ENCODE measurements around the gene TRIM71.
"Not testable (repeated sequence)": the region's sequence is repeated elsewhere in the genome, so short reads cannot be mapped to it uniquely, and the experiment has no call there.

DNA sequence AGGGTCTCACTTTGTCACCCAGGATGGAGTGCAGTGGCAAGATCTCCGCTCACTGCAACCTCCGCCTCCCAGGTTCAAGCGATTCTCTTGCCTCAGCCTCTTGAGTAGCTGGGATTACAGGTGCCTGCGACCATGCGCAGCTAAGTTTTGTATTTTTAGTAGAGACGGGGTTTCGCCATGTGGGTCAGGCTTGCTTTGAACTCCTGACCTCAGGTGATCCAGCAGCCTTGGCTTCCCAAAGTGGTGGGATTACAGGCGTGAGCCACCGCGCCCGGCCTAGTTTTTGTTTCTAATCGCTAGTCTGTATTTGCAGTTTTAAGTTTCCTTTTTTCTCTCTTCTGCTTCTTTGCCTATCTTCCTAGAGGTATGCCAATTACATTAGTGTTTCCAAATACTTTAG is 127.8 kb downstream of the TRIM71 start:
- TF ChIP-seq POLR2A (IDR thresholded peaks at IDR 0.05); EP300 (IDR thresholded peaks at IDR 0.05; ENCODE audit: low read depth); POLR2AphosphoS5 (IDR thresholded peaks at IDR 0.05): not testable (repeated sequence)
- TF ChIP-seq, protein P1, sequence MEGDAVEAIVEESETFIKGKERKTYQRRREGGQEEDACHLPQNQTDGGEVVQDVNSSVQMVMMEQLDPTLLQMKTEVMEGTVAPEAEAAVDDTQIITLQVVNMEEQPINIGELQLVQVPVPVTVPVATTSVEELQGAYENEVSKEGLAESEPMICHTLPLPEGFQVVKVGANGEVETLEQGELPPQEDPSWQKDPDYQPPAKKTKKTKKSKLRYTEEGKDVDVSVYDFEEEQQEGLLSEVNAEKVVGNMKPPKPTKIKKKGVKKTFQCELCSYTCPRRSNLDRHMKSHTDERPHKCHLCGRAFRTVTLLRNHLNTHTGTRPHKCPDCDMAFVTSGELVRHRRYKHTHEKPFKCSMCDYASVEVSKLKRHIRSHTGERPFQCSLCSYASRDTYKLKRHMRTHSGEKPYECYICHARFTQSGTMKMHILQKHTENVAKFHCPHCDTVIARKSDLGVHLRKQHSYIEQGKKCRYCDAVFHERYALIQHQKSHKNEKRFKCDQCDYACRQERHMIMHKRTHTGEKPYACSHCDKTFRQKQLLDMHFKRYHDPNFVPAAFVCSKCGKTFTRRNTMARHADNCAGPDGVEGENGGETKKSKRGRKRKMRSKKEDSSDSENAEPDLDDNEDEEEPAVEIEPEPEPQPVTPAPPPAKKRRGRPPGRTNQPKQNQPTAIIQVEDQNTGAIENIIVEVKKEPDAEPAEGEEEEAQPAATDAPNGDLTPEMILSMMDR (IDR thresholded peaks at IDR 0.05): not testable (repeated sequence)

Measured in transverse colon (tissue), 4 donors.